K562 (cell line): Measurements from ENCODE around the gene STYXL1. TPM values are rescaled to one million over a fixed set of nuclear protein-coding genes. Genes with fewer than 3 reads are reported as not detected.
A peak's percentile ranks its signal among the peaks of the same experiment; 100 is the strongest.

ENCODE experiments used
- ATF7 ChIP-seq: fragments of 450-650 bp; IDR thresholded peaks from 2 replicates; pipeline ENCODE4 v1.7.1; 2014; ENCODE audit warnings: mild to moderate bottlenecking, moderate library complexity
- FOSL1 ChIP-seq: fragments of 200-800 bp; sonication (Bioruptor generic); conservative IDR thresholded peaks from 2 replicates; pipeline ENCODE4 v1.6.1; 2016; ENCODE audit warnings: missing genetic modification characterization, missing compliant biosample characterization
- GABPB1 ChIP-seq: sonication (generic); formaldehyde crosslinking; IDR thresholded peaks from 2 replicates; pipeline ENCODE4 v1.8.0; 2022; ENCODE audit warnings: mild to moderate bottlenecking, missing genetic modification reagents
- HDAC1 ChIP-seq, 2 experiments: fragments of 450-650 bp; IDR thresholded peaks; 2 replicates each; pipeline ENCODE4 v1.6.1; 2016 to 2017; ENCODE audit warnings: inconsistent platforms in 1 of 2, mild to moderate bottlenecking in 1 of 2, moderate library complexity in 1 of 2
- HMBOX1 ChIP-seq: sonication (generic); IDR thresholded peaks from 2 replicates; pipeline ENCODE4 v1.6.1; 2016
- HNRNPH1 ChIP-seq: fragments of 200-400 bp; formaldehyde crosslinking; optimal IDR thresholded peaks from 2 replicates; pipeline ENCODE3; 2017; ENCODE audit warnings: low read depth, mild to moderate bottlenecking, low read length, moderate library complexity
- PATZ1 ChIP-seq: fragments of 250-450 bp; sonication (Bioruptor Pico); IDR thresholded peaks from 2 replicates; pipeline ENCODE4 v1.5.0; 2020; ENCODE audit warnings: mild to moderate bottlenecking, borderline replicate concordance
- PCBP2 ChIP-seq: fragments of 200-400 bp; formaldehyde crosslinking; IDR thresholded peaks from 2 replicates; pipeline ENCODE4 v1.6.1; 2018; ENCODE audit warnings: low read length, low read depth, mild to moderate bottlenecking, moderate library complexity; ENCODE audit not compliant: poor library complexity, severe bottlenecking
- PKNOX1 ChIP-seq: fragments of 450-650 bp; IDR thresholded peaks from 2 replicates; pipeline ENCODE4 v1.6.1; 2016
- PREB ChIP-seq: sonication (generic); formaldehyde crosslinking; IDR thresholded peaks from 2 replicates; pipeline ENCODE4 v1.8.1; 2023; ENCODE audit warnings: mild to moderate bottlenecking, missing genetic modification reagents
- SIN3B ChIP-seq: fragments of 450-650 bp; IDR thresholded peaks from 2 replicates; pipeline ENCODE4 v1.6.1; 2017; ENCODE audit warnings: low read depth, mild to moderate bottlenecking, moderate library complexity
- TBP ChIP-seq: optimal IDR thresholded peaks from 2 replicates; pipeline ENCODE3; 2011; ENCODE audit warnings: low read depth, low read length, improper control_type of control experiment
- ZNF165 ChIP-seq: fragments of 250-450 bp; sonication (Bioruptor Pico); IDR thresholded peaks from 2 replicates; pipeline ENCODE4 v1.4.0; 2020; ENCODE audit warnings: borderline replicate concordance
- ZNF274 ChIP-seq: IDR thresholded peaks from 2 replicates; pipeline ENCODE4 v1.6.1; 2011; ENCODE audit warnings: low read depth, mild to moderate bottlenecking, low read length, moderate library complexity, borderline replicate concordance
- ZNF518B ChIP-seq: fragments of 250-450 bp; sonication (Bioruptor Pico); IDR thresholded peaks from 2 replicates; pipeline ENCODE4 v1.5.0; 2021; ENCODE audit warnings: mild to moderate bottlenecking, moderate library complexity
- ZNF77 ChIP-seq: fragments of 250-450 bp; sonication (Bioruptor Pico); IDR thresholded peaks from 2 replicates; pipeline ENCODE4 v1.5.0; 2020
- ZNF785 ChIP-seq: fragments of 250-450 bp; sonication (Bioruptor Pico); IDR thresholded peaks from 2 replicates; pipeline ENCODE4 v1.4.0; 2020; ENCODE audit warnings: mild to moderate bottlenecking
- polyA plus RNA-seq, 8 experiments: library from polyadenylated mRNA; depleted of rRNA in 4 of 8; stranded (reverse) in 5 of 8; unstranded in 3 of 8; fragments of >200 nt; fragmentation: Nextera tagmentation in 2 of 8; fragmentation: Illumina TruSeq in 1 of 8; extraction: Ambion mirVana in 2 of 8; extraction: Trizol in 1 of 8; gene quantifications; 2 replicates each; pipeline versions ENCODE4 v1.2.1 to v1.2.3, GENCODE V29; 2011 to 2014; ENCODE audit warnings: inconsistent platforms in 1 of 8, missing spikeins in 1 of 8
- total RNA-seq, 7 experiments: library from RNA; depleted of rRNA in 6 of 7; stranded (reverse); fragments of >200 nt in 6 of 7; fragmentation: Illumina TruSeq in 2 of 7; extraction: Trizol in 2 of 7; gene quantifications; 2 replicates each; pipeline versions ENCODE4 v1.2.1 to v1.2.3, GENCODE V29; 2011 to 2021; ENCODE audit warnings: low replicate concordance in 1 of 7

Gene STYXL1
- total and polyA plus RNA-seq, 9 of the 15 experiments (the other 6 are each of a cell fraction or from before 2014, with no cell fraction given) = 36.5 to 97.2 (median 49.9) TPM

- TF ChIP-seq HNRNPH1 (no peak), ATF7 (no peak), PATZ1 (CRISPR knock-in tag) (peak; percentile 89; the same call in 1 of the 2 replicates), HMBOX1 (no peak), GABPB1 (CRISPR knock-in tag) (no peak), TBP (no peak), ZNF165 (CRISPR knock-in tag) (no peak), HDAC1 (IDR thresholded peaks at IDR 0.05) (no peak), ZNF77 (CRISPR knock-in tag) (0 out of 2 replicates have a peak, but pooled peaks have one; percentile 78), SIN3B (no peak), PKNOX1 (no peak), FOSL1 (tag) (no peak), ZNF785 (peak; percentile 83; the same call in 1 of the 2 replicates), PCBP2 (no peak), ZNF274 (no peak), PREB (CRISPR knock-in tag) (no peak), ZNF518B (0 out of 2 replicates have a peak, but pooled peaks have one; percentile 76)
These were observed 31.4 kb downstream of the STYXL1 start (continued) for GRCh38 chr7:76016191-76016947.
